ENCODE measurements around the gene KRT17. TPM values are rescaled to one million over a fixed set of nuclear protein-coding genes. Genes with fewer than 3 reads are reported as not detected.
"Not testable (repeated sequence)": the region's sequence is repeated elsewhere in the genome, so short reads cannot be mapped to it uniquely, and the experiment has no call there.

The KRT17 gene
- total RNA-seq, 1 donor from 2014 or later, result not detected

DNA sequence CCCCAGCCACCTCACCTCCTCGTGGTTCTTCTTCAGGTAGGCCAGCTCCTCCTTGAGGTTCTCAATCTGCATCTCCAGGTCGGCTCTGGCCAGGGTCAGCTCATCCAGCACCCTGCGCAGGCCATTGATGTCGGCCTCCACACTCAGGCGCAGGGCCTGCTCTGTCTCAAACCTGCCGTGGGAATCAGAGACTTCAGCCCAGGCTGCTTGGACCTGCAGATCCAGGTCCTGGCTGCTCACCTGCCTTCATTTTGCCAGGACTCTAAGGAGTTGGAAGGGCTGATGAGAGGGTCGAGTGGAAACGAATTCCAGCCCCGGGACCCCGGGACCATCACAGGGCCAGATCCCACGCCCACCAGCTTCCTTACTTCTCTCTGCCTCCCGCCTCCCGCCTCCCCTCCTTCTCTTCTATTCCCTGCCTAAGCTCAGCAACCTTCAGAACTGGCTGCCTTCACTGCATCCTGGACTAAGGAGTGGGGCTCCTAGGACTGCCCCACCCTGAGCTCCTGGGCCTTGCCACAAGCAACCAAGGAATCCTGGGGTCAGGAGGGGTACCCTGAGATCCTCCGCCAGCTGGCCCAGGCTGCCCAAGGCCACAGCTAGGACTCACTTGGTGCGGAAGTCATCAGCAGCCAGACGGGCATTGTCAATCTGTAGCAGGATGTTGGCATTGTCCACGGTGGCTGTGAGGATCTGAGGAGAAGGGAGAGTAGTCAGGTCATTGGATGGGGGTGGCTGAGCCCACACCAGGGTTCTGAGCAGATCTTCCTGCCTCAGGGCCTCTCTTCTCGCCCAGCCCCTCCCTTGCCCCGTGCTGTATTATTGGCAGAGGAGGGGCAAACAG, 1.8 kb downstream of the KRT17 start:
- not testable (repeated sequence) for H3F3A ChIP-seq (ENCODE audit: low read depth); H3K79me2 ChIP-seq (ENCODE audit: low read depth); H3K4me3 ChIP-seq; H3K27ac ChIP-seq; DNase-seq (ENCODE audit: low spot score); H3K9ac ChIP-seq; H3K36me3 Mint-ChIP-seq; H3K27me3 ChIP-seq; H3K9me3 ChIP-seq (ENCODE audit: low read depth); H4K20me1 ChIP-seq (ENCODE audit: low read depth); H3K4me3 Mint-ChIP-seq; H2AFZ ChIP-seq (replicated peaks); H3K4me1 ChIP-seq; H3K9me3 Mint-ChIP-seq; H3K36me3 ChIP-seq; H3K27me3 Mint-ChIP-seq (ENCODE audit: insufficient read depth, low read depth)
- H3K27ac Mint-ChIP-seq, result peak overlapping the region; percentile 69
- H3K4me1 Mint-ChIP-seq, result peaks cover 15% of the 10 kb centered on the region
- H3K4me2 ChIP-seq, result peak overlapping the region; percentile 27

GRCh38 chr17:41621916-41622315, 2.5 kb downstream of the KRT17 start:
- H3F3A ChIP-seq (ENCODE audit: low read depth), result no peaks in the 10 kb centered on the region
- no peaks in the 10 kb centered on the region for H4K20me1 ChIP-seq (ENCODE audit: low read depth)
- Mint-ChIP-seq H3K4me1 (peaks cover 12% of the 10 kb centered on the region), H3K27me3 (ENCODE audit: insufficient read depth, low read depth) (peaks cover 9% of the 10 kb centered on the region), H3K9me3 (no peaks in the 10 kb centered on the region), H3K36me3 (no peaks in the 10 kb centered on the region), H3K4me3 (no peak overlapping the region), H3K27ac (no peak overlapping the region)
- no peak overlapping the region for H3K4me2 ChIP-seq
- no peak overlapping the region for H3K4me3 ChIP-seq
- no peaks in the 10 kb centered on the region for H3K9me3 ChIP-seq (ENCODE audit: low read depth)
- H3K79me2 ChIP-seq (ENCODE audit: low read depth), result no peaks in the 10 kb centered on the region
- TF ChIP-seq EZH2 (IDR thresholded peaks at IDR 0.05) (no peak), EZH2phosphoT487 (IDR thresholded peaks at IDR 0.05) (no peak), CTCF (IDR thresholded peaks at IDR 0.05) (no peak)
- no peak for DNase-seq (ENCODE audit: low spot score)
- H3K4me1 ChIP-seq, result peaks cover 4% of the 10 kb centered on the region
- H2AFZ ChIP-seq (replicated peaks), result no peak overlapping the region
- H3K36me3 ChIP-seq, result no peaks in the 10 kb centered on the region
- H3K9ac ChIP-seq, result no peak overlapping the region
- H3K27me3 ChIP-seq, result no peaks in the 10 kb centered on the region
- H3K27ac ChIP-seq, result no peak overlapping the region

- not testable (repeated sequence) for H3K4me3 ChIP-seq; H3K27me3 Mint-ChIP-seq (ENCODE audit: insufficient read depth, low read depth); H3K79me2 ChIP-seq (ENCODE audit: low read depth); H3K9me3 Mint-ChIP-seq; H3F3A ChIP-seq (ENCODE audit: low read depth); H3K4me1 ChIP-seq; H4K20me1 ChIP-seq (ENCODE audit: low read depth); H3K9ac ChIP-seq; H3K4me2 ChIP-seq; DNase-seq (ENCODE audit: low spot score); H3K27ac ChIP-seq; H2AFZ ChIP-seq (replicated peaks); H3K9me3 ChIP-seq (ENCODE audit: low read depth); H3K36me3 Mint-ChIP-seq; H3K27me3 ChIP-seq; H3K36me3 ChIP-seq; H3K27ac Mint-ChIP-seq; H3K4me3 Mint-ChIP-seq
- H3K4me1 Mint-ChIP-seq, result peaks cover 13% of the 10 kb centered on the region
Measured at GRCh38 chr17:41621435-41621817, 2.9 kb downstream of the KRT17 start.

GRCh38 chr17:41620583-41621434, 3.6 kb downstream of the KRT17 start:
- TF ChIP-seq EZH2 (IDR thresholded peaks at IDR 0.05) (no peak), CTCF (IDR thresholded peaks at IDR 0.05) (no peak), EZH2phosphoT487 (IDR thresholded peaks at IDR 0.05) (no peak)
- Histone ChIP-seq H3K79me2 (ENCODE audit: low read depth) (no peaks in the 10 kb centered on the region), H3K27me3 (no peaks in the 10 kb centered on the region), H2AFZ (replicated peaks) (no peak overlapping the region), H3K9me3 (ENCODE audit: low read depth) (no peaks in the 10 kb centered on the region), H3K9ac (no peak overlapping the region), H3K4me1 (peaks cover 4% of the 10 kb centered on the region), H3F3A (ENCODE audit: low read depth) (no peaks in the 10 kb centered on the region), H3K36me3 (no peaks in the 10 kb centered on the region), H4K20me1 (ENCODE audit: low read depth) (no peaks in the 10 kb centered on the region), H3K27ac (no peak overlapping the region), H3K4me3 (no peak overlapping the region), H3K4me2 (no peak overlapping the region)
- no peak overlapping the region for H3K27ac Mint-ChIP-seq
- H3K4me3 Mint-ChIP-seq, result peak overlapping the region; percentile 43
- H3K4me1 Mint-ChIP-seq, result peaks cover 18% of the 10 kb centered on the region
- H3K27me3 Mint-ChIP-seq (ENCODE audit: insufficient read depth, low read depth), result peaks cover 9% of the 10 kb centered on the region
- no peaks in the 10 kb centered on the region for H3K9me3 Mint-ChIP-seq
- DNase-seq (ENCODE audit: low spot score), result no peak
- H3K36me3 Mint-ChIP-seq, result no peaks in the 10 kb centered on the region

DNA sequence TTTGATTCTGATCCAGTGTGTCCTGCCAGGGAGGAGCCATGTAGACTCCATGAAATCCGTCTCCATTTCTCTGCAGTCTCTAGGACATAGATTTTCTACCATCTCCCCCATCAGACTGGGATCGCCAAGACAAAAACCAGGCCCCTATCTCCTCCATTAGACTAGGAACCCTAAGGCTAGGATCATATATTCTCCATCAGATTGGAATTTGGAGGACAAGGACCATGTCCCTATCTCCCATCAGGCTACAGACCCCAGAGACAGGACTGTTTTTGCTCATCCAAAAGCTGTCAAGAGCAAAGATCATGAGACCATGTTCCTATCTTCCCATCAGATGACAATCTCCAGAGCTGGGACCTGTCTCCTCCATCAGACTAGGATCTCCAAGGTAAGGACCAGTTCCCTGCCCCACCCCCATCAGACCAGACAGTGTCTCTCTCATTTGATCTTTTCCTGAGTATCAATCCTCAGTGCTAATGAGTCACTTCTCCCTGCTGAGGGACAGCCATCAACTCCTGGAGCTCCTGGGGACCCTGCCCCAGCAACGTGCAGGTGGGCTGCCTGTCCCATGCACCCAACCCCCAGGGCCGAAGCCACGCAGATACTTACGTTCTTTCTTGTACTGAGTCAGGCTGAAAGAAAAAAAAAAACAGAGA, 4.3 kb downstream of the KRT17 start:
- H3K4me1 ChIP-seq; H3K36me3 Mint-ChIP-seq; H3F3A ChIP-seq (ENCODE audit: low read depth); H3K4me2 ChIP-seq; H3K9me3 ChIP-seq (ENCODE audit: low read depth); H3K27me3 ChIP-seq; H4K20me1 ChIP-seq (ENCODE audit: low read depth); H3K27me3 Mint-ChIP-seq (ENCODE audit: insufficient read depth, low read depth); H3K27ac ChIP-seq; H3K9me3 Mint-ChIP-seq; H3K4me3 Mint-ChIP-seq; H3K4me3 ChIP-seq; H3K36me3 ChIP-seq; H2AFZ ChIP-seq (replicated peaks); H3K9ac ChIP-seq; H3K79me2 ChIP-seq (ENCODE audit: low read depth); DNase-seq (ENCODE audit: low spot score): not testable (repeated sequence)
- Mint-ChIP-seq H3K4me1 (peaks cover 21% of the 10 kb centered on the region), H3K27ac (peak overlapping the region; percentile 93)

Data from neural progenitor cell (in vitro differentiated cells).